ENCODE results near the gene ALDH8A1. TPM values are rescaled to one million over a fixed set of nuclear protein-coding genes. Genes with fewer than 3 reads are reported as not detected.

Gene ALDH8A1
- total and polyA plus RNA-seq, 2 of the 8 experiments (the other 6 are each of a cell fraction or from before 2014, with no cell fraction given) = 0.08 to 0.28 TPM

- no peak overlapping the region for H3K14ac ChIP-seq (ENCODE audit: insufficient read length)
- no peak overlapping the region for H3K56ac ChIP-seq (replicated peaks; ENCODE audit: insufficient read length, low read depth, low read length)
- H3K27me3 ChIP-seq (replicated peaks in 1 of 4; ENCODE audit: control insufficient read depth in 3 of 4, extremely low read depth in 1 of 4, insufficient read depth in 3 of 4, low read length in 3 of 4) = no peaks in the 10 kb centered on the region
- H3K4ac ChIP-seq (replicated peaks; ENCODE audit: insufficient read length, low read depth, low read length) = no peak overlapping the region
- peaks cover 0 to 31% (median 12%) of the 10 kb centered on the region in 4 experiments; a peak in 5 of 8 replicates for H3K36me3 ChIP-seq (ENCODE audit: control insufficient read depth in 2 of 4, insufficient read depth in 4 of 4, low read length in 3 of 4)
- no peak overlapping the region for H3K4me3 ChIP-seq (ENCODE audit: extremely low read depth in 1 of 4, insufficient read depth in 2 of 4, low read depth in 3 of 4, low read length in 4 of 4)
- H3K4me2 ChIP-seq (ENCODE audit: insufficient read depth in 1 of 2, low read depth in 2 of 2, low read length in 2 of 2) = no peak overlapping the region
- no peak overlapping the region for H2AK5ac ChIP-seq (ENCODE audit: low read depth, low read length)
- H2AFZ ChIP-seq (ENCODE audit: low read length) = no peak overlapping the region
- no peak overlapping the region for H4K5ac ChIP-seq (ENCODE audit: insufficient read length, low read depth, low read length)
- DNase-seq (ENCODE audit: low read depth in 1 of 2, low spot score in 2 of 2) (no peak), FAIRE-seq (no peak)
- no peak overlapping the region for H2BK120ac ChIP-seq (replicated peaks; ENCODE audit: low read depth, low read length)
- no peak overlapping the region for H4K8ac ChIP-seq (ENCODE audit: extremely low read depth, insufficient read depth, low read length)
- H3K4me1 ChIP-seq (replicated peaks in 1 of 4; ENCODE audit: control insufficient read depth in 3 of 4, insufficient read depth in 4 of 4, low read length in 3 of 4) = no peaks in the 10 kb centered on the region
- H3K79me2 ChIP-seq (ENCODE audit: control insufficient read depth in 1 of 2, insufficient read depth in 2 of 2, low read length in 2 of 2) = no peaks in the 10 kb centered on the region
- H3K9me3 ChIP-seq (ENCODE audit: insufficient read depth in 2 of 2, low read depth in 1 of 2, low read length in 1 of 2) = no peaks in the 10 kb centered on the region
- ChIA-PET POLR2A (ENCODE audit: partially characterized antibody) (no interaction called here), CTCF (ENCODE audit: partially characterized antibody) (interaction anchor here (1.7 kb wide), 1 partner anchor 40 kb away, joined by 8 read pairs; no protein-coding TSS in a partner anchor)
- no peak overlapping the region for H3K9ac ChIP-seq (replicated peaks in 1 of 4; ENCODE audit: extremely low read depth in 1 of 4, low read depth in 3 of 4, low read length in 3 of 4)
- no peak overlapping the region for H2BK5ac ChIP-seq (ENCODE audit: low read depth, low read length)
- H2BK15ac ChIP-seq (ENCODE audit: low read length) = no peak overlapping the region
- 100% methylated on average over 1 of the region's 1 CpG; no CpG with 5 or more reads in 1 of the 2 experiments for WGBS, 2 experiments (ENCODE audit: extremely low coverage in 1 of 2, insufficient coverage in 1 of 2, insufficient read length in 1 of 2, insufficient replicate concordance in 2 of 2, low coverage in 1 of 2, low lambda C conversion rate in 2 of 2, missing lambda C conversion rate in 1 of 2)
- H3K23me2 ChIP-seq (ENCODE audit: low read depth, low read length) = no peaks in the 10 kb centered on the region
- H3K18ac ChIP-seq (ENCODE audit: extremely low read depth, low read length) = no peak overlapping the region
- no peak overlapping the region for H3K27ac ChIP-seq (ENCODE audit: low read depth, low read length)
- no peak overlapping the region for H2BK12ac ChIP-seq (ENCODE audit: low read depth, low read length)
- no peak overlapping the region for H2BK20ac ChIP-seq (ENCODE audit: low read length)
- no peaks in the 10 kb centered on the region for H4K20me1 ChIP-seq (replicated peaks in 1 of 2; ENCODE audit: control insufficient read depth in 1 of 2, insufficient read depth in 2 of 2, low read length in 2 of 2)
- H3K79me1 ChIP-seq (ENCODE audit: low read depth, low read length) = no peaks in the 10 kb centered on the region; the same call in 1 of the 2 replicates
- H4K91ac ChIP-seq (replicated peaks; ENCODE audit: insufficient read length, low read length) = no peak overlapping the region
- no peak overlapping the region for H3K23ac ChIP-seq (ENCODE audit: insufficient read length)
- no peak for TF ChIP-seq CHD2 (IDR thresholded peaks at IDR 0.05; ENCODE audit: low read length)
Observed at GRCh38 chr6:134980846-134981245, 30.9 kb upstream of the ALDH8A1 start.
